IMR-90 (cell line): ENCODE data around the gene CDH12. TPM values are rescaled to one million over a fixed set of nuclear protein-coding genes. Genes with fewer than 3 reads are reported as not detected.

Experiments
- ATAC-seq: fragments of 200-7000 bp; cut with Tn5 transposase; 2 replicates; pipeline ENCODE4 v1.9.1; 2020; ENCODE audit warnings: low read depth, mild to moderate bottlenecking, moderate library complexity
- BruUV-seq: library from RNA; stranded (reverse); fragments of 400-500 nt; replicated peaks from 2 replicates; lab custom pipeline; 2021; lab: Mats Ljungman, UMichigan
- CTCF ChIA-PET: fragments of 300-600 bp; formaldehyde crosslinking; extraction: SDS; loops from one replicate; lab custom pipeline; 2021; ENCODE audit warnings: antibody characterized with exemption; lab: Yijun Ruan, JAX
- POLR2A ChIA-PET: fragments of 300-600 bp; sonication (Branson Sonifier 250); formaldehyde crosslinking; loops from one replicate; lab custom pipeline; 2022; ENCODE audit warnings: antibody characterized with exemption; ENCODE audit not compliant: unreplicated experiment; lab: Charles Lee
- DNase-seq: peaks from one replicate; pipeline ENCODE4 v3.0.0; 2013
- H2AFZ ChIP-seq: replicated peaks from 2 replicates; pipeline ENCODE3; 2013; ENCODE audit warnings: low read length, mild to moderate bottlenecking; ENCODE audit not compliant: poor library complexity
- H2AK5ac ChIP-seq: 2 replicates; pipeline ENCODE4 v1.6.1; 2013; ENCODE audit warnings: low read depth, low read length, inconsistent platforms
- H2AK9ac ChIP-seq: replicated peaks from 2 replicates; pipeline ENCODE3; 2013; ENCODE audit warnings: mild to moderate bottlenecking, low read depth, low read length, moderate library complexity; ENCODE audit not compliant: poor library complexity
- H2BK120ac ChIP-seq: 2 replicates; pipeline ENCODE4 v1.6.1; 2013; ENCODE audit warnings: low read depth, low read length, inconsistent platforms
- H2BK15ac ChIP-seq: 3 replicates; pipeline ENCODE4 v1.6.1; 2013; ENCODE audit warnings: low read depth, low read length, inconsistent platforms
- H2BK20ac ChIP-seq: 2 replicates; pipeline ENCODE4 v1.6.1; 2013; ENCODE audit warnings: low read depth, mild to moderate bottlenecking, inconsistent platforms, low read length, moderate library complexity
- H2BK5ac ChIP-seq: 2 replicates; pipeline ENCODE4 v1.6.1; 2013; ENCODE audit warnings: mild to moderate bottlenecking, low read depth, low read length, inconsistent platforms; ENCODE audit not compliant: poor library complexity, severe bottlenecking
- H3K14ac ChIP-seq: replicated peaks from 2 replicates; pipeline ENCODE4 v1.6.1; 2013; ENCODE audit warnings: low read depth, low read length, inconsistent platforms
- H3K18ac ChIP-seq: 2 replicates; pipeline ENCODE4 v1.6.1; 2013; ENCODE audit warnings: low read depth, low read length, control low read depth
- H3K23ac ChIP-seq: 2 replicates; pipeline ENCODE4 v1.6.1; 2013; ENCODE audit warnings: low read depth, low read length, inconsistent platforms
- H3K27ac ChIP-seq: 2 replicates; pipeline ENCODE4 v1.5.1; 2013; ENCODE audit warnings: mild to moderate bottlenecking, control low read depth, low read length; ENCODE audit not compliant: insufficient read depth
- H3K27me3 ChIP-seq: 2 replicates; pipeline ENCODE4 v1.6.1; 2013; ENCODE audit warnings: low read length; ENCODE audit not compliant: control insufficient read depth, insufficient read depth
- H3K36me3 ChIP-seq: 2 replicates; pipeline ENCODE4 v1.6.1; 2013; ENCODE audit warnings: low read length, mixed read lengths; ENCODE audit not compliant: control insufficient read depth, insufficient read depth
- H3K4ac ChIP-seq: 2 replicates; pipeline ENCODE4 v1.6.1; 2013; ENCODE audit warnings: low read depth, low read length, inconsistent platforms
- H3K4me1 ChIP-seq: 2 replicates; pipeline ENCODE4 v1.6.1; 2013; ENCODE audit warnings: low read length, mixed read lengths; ENCODE audit not compliant: control insufficient read depth, insufficient read depth
- H3K4me2 ChIP-seq: 2 replicates; pipeline ENCODE4 v1.6.1; 2013; ENCODE audit warnings: low read depth, mild to moderate bottlenecking, control low read depth, low read length, moderate library complexity
- H3K4me3 ChIP-seq: 2 replicates; pipeline ENCODE4 v1.5.1; 2013; ENCODE audit warnings: low read depth, mild to moderate bottlenecking, control low read depth, low read length, moderate library complexity; ENCODE audit not compliant: insufficient read depth
- H3K56ac ChIP-seq: 2 replicates; pipeline ENCODE4 v1.6.1; 2013; ENCODE audit warnings: low read length, inconsistent platforms; ENCODE audit not compliant: insufficient read depth; ENCODE audit errors: extremely low read depth
- H3K79me1 ChIP-seq, 2 experiments: 2 replicates each; pipeline ENCODE4 v1.6.1; 2013; ENCODE audit warnings: low read length in 2 of 2, inconsistent platforms in 1 of 2, low read depth in 1 of 2
- H3K9ac ChIP-seq: 2 replicates; pipeline ENCODE4 v1.6.1; 2013; ENCODE audit warnings: low read depth, low read length, control low read depth
- H3K9me1 ChIP-seq: 2 replicates; pipeline ENCODE4 v1.6.1; 2013; ENCODE audit warnings: low read length, inconsistent platforms; ENCODE audit not compliant: insufficient read depth
- H3K9me3 ChIP-seq: 2 replicates; pipeline ENCODE4 v1.6.1; 2013; ENCODE audit warnings: low read length; ENCODE audit not compliant: control insufficient read depth, insufficient read depth
- H4K20me1 ChIP-seq: 2 replicates; pipeline ENCODE4 v1.6.1; 2013; ENCODE audit warnings: low read length, inconsistent platforms; ENCODE audit not compliant: insufficient read depth
- H4K5ac ChIP-seq: 2 replicates; pipeline ENCODE4 v1.6.1; 2013; ENCODE audit warnings: mild to moderate bottlenecking, low read depth, low read length, control low read depth
- H4K8ac ChIP-seq, 2 experiments: 2 replicates each; pipeline ENCODE4 v1.6.1; 2013; ENCODE audit warnings: low read depth in 2 of 2, low read length in 2 of 2, control low read depth in 1 of 2, inconsistent platforms in 1 of 2
- H4K91ac ChIP-seq: 2 replicates; pipeline ENCODE4 v1.6.1; 2013; ENCODE audit warnings: low read depth, low read length, inconsistent platforms; ENCODE audit not compliant: insufficient read depth
- CEBPB ChIP-seq: IDR thresholded peaks from 2 replicates; pipeline ENCODE4 v1.6.1; 2012; ENCODE audit warnings: low read depth, low read length, improper control_type of control experiment
- MAFK ChIP-seq: IDR thresholded peaks from 2 replicates; pipeline ENCODE4 v1.6.1; 2012; ENCODE audit warnings: low read depth, low read length, improper control_type of control experiment
- MAZ ChIP-seq: IDR thresholded peaks from 2 replicates; pipeline ENCODE4 v1.6.1; 2012; ENCODE audit warnings: low read depth, mild to moderate bottlenecking, low read length, improper control_type of control experiment, moderate library complexity, borderline replicate concordance
- MXI1 ChIP-seq: IDR thresholded peaks from 2 replicates; pipeline ENCODE4 v1.6.1; 2012; ENCODE audit warnings: low read depth, mild to moderate bottlenecking, low read length, moderate library complexity, borderline replicate concordance
- RAD21 ChIP-seq: IDR thresholded peaks from 2 replicates; pipeline ENCODE4 v1.6.1; 2012; ENCODE audit warnings: low read length, improper control_type of control experiment
- RCOR1 ChIP-seq: IDR thresholded peaks from 2 replicates; pipeline ENCODE4 v1.6.1; 2012; ENCODE audit warnings: mild to moderate bottlenecking, low read length, improper control_type of control experiment; ENCODE audit not compliant: insufficient replicate concordance
- WGBS, 2 experiments: methylation state at CpG; one replicate each; pipeline versions ENCODE4 v1.1.5 to v1.1.7; 2013; ENCODE audit warnings: missing lambda C conversion rate in 2 of 2; ENCODE audit not compliant: insufficient read length in 1 of 2; ENCODE audit errors: extremely low coverage in 2 of 2; 5-methylcytosine and 5-hydroxymethylcytosine counted together
- dilution Hi-C: fragments of 300-500 bp; cut with HindIII; formaldehyde crosslinking; loops from one replicate; pipeline ENCODE4 v1.14.3; 2018; ENCODE audit warnings: low sequenced_read_pairs; ENCODE audit not compliant: unreplicated experiment
- in situ Hi-C: fragments of 300-500 bp; cut with MboI; formaldehyde crosslinking; loops from 3 replicates; pipeline ENCODE4 v1.14.3; 2019; ENCODE audit warnings: low sequenced_read_pairs, inconsistent platforms, mixed read lengths
- intact Hi-C: fragments of 100-400 bp; cut with micrococcal nuclease; formaldehyde crosslinking; loops from 2 replicates; pipeline ENCODE4 v1.10.0; 2022
- polyA plus RNA-seq, 3 experiments: library from polyadenylated mRNA; depleted of rRNA; stranded (reverse); fragments of >200 nt; gene quantifications; 2 replicates each; pipeline ENCODE4 v1.2.3, GENCODE V29; 2012; ENCODE audit warnings: low replicate concordance in 1 of 3
- total RNA-seq: library from RNA; depleted of rRNA; stranded (reverse); fragments of >200 nt; gene quantifications from 2 replicates; pipeline ENCODE4 v1.2.3, GENCODE V29; 2012

Gene CDH12
- total and polyA plus RNA-seq, 2 of the 4 experiments (the other 2 are of a cell fraction) = not detected

DNA sequence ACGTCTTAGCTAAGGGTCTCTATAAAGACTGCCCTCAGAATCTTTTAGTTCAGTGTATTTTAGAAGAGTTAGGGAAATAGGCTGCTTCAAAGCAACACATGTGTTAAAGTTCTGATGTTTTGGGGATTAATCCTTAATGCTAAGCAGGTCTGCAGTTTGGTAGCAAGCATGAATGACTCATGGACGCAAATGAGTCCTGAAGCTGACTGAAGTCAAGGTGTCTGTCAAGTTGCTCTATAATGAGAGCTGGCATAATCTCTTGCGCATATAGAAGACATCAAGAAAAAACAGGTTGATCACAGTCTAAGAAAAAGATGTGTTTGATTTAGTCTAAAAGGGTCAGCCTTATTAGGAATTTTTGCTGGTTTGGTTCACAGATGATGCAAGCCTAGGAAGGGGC, 630.1 kb downstream of the CDH12 start:
- Histone ChIP-seq H3K4me1 (no peaks in the 10 kb centered on the region), H4K91ac (no peak overlapping the region), H3K9ac (no peak overlapping the region), H4K5ac (no peak overlapping the region), H2BK120ac (no peak overlapping the region), H2AK5ac (no peak overlapping the region), H3K18ac (no peak overlapping the region), H2BK20ac (no peak overlapping the region), H2AFZ (no peak overlapping the region), H4K20me1 (no peaks in the 10 kb centered on the region), H3K4me2 (no peak overlapping the region), H4K8ac (no peak overlapping the region), H3K23ac (no peak overlapping the region), H3K27ac (no peak overlapping the region), H3K56ac (no peak overlapping the region), H2BK5ac (no peak overlapping the region), H3K79me1 (no peaks in the 10 kb centered on the region), H2AK9ac (no peak overlapping the region), H3K14ac (no peak overlapping the region), H3K36me3 (no peaks in the 10 kb centered on the region), H3K4ac (no peak overlapping the region), H3K27me3 (no peaks in the 10 kb centered on the region), H3K4me3 (no peak overlapping the region), H3K9me3 (no peaks in the 10 kb centered on the region), H2BK15ac (no peak overlapping the region), H3K9me1 (no peaks in the 10 kb centered on the region)
- BruUV-seq = no TSS peak
- WGBS, 2 experiments = 79% methylated on average over 2 of the region's 3 CpGs; no CpG with 5 or more reads in 1 of the 2 experiments
- POLR2A ChIA-PET = no interaction called here
- CTCF ChIA-PET = no interaction called here
- in situ Hi-C loops (no loop called here), dilution Hi-C loops (no loop called here), intact Hi-C loops (no loop called here)
- ATAC-seq (no peak), DNase-seq (no peak)
- TF ChIP-seq RCOR1 (no peak), RAD21 (no peak), MXI1 (no peak), MAZ (no peak), CEBPB (no peak), MAFK (no peak)
